GM04503 (cell line): ENCODE measurements around the gene ALDH1A1.

ENCODE experiments used
- DNase-seq: peaks from one replicate; pipeline ENCODE4 v3.0.0-alpha.2; 2012; ENCODE audit warnings: low read depth

ALDH1A1 gene

DNA sequence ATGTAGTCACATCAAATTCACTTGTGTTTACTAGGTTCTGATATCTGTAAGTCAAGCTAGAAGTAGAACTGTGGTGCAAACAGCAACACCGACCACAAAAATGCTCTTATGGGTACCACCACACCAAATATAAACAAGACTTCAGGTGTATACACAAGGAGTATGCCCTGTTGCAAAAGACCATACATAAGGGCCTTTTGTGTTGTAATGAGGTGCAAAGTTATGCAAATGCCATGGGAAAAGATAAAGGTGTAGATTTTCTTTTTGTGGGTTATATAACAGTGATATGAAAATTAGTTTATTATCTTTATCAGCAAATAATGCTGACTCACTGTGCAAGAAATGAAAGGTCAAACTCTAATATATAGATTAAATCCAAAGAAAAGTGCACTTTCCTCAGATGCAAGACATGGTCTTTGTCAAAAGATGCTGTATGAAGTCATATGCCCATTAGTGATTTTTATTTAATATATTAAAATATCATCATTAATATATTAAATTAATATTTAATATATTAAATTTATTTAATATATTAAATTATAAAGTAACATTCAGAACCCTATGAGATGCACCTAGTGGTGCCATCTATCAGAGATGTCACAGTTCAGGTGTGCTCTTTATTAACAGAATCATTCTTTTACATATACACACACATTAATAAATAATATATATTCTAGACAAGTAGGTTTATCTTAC, 26.7 kb upstream of the ALDH1A1 start:
- no peak for DNase-seq

DNA sequence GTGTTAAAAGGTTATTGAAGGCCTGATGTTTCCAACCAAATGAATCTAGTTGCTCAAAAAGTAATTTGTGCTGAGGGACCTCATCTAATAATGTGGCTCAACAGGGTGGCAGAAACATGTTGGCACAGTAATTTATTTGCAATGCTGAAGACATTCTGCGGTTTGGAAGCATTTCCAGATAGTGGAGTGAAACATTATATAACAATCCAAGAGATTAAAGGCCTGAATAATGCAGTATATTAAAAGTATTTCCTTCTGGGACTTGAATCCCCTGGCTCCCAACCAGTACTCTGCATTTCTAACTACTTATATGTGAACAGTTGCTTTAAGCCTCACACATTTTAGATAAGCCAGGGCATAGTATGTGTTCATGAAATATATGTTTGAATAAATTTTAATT, 25.9 kb upstream of the ALDH1A1 start:
- DNase-seq, result peak; percentile 34

DNA sequence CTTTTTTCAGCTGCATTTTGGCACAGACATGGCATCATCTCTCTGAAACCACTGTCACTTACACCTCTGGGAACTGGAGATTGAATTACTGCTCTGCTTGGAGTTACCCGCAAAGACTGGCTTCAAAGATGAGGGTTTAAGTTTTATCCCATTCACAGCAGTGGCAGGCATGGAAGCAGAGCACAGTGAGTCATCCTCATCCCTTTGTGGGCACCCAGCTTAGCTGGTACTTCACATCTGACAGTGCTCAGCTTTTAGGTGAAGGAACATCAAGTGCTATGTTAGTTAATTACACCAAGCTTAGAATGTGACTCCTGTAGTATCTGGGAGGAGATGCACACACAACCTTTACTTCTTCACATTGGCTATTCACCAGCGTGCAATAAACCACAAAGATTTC, 24.8 kb upstream of the ALDH1A1 start:
- no peak for DNase-seq

DNA sequence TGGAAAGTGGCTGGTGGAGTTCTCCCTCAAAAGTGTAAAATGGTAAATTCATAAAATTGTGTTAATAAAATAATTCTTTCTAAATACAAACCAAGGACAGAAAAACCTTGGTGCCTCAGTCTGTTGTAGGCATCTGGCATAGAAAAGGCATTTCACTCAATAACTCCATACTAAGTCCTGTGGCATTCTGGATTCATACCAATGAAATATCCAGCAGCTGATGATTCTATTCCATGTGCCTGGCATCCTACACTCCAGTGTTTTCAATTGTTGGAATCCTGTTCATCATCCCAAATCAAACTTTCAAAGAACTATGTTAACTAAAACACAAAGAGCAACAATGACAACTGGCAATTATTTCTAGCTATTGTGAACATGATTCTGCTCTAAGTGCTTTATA, 21.6 kb upstream of the ALDH1A1 start:
- no peak for DNase-seq

DNA sequence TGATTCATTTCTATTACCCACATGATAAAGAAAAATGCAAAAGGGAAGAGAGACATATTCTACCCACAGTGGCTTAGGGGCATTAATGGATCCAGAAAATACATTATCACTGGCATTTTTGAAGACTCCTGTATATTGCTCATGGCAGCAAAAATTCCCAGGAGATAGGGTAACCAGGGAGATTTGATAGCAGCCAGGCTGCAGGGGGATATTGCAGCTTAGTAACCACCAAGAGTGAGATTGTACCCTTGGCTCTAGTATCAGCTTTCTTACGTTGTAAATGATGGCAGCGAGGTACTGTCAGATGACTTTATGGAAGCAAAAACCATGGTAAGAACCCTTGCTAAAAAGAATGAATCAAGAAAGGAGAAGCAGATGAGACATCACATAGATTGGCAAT, 19.8 kb upstream of the ALDH1A1 start:
- no peak for DNase-seq

DNA sequence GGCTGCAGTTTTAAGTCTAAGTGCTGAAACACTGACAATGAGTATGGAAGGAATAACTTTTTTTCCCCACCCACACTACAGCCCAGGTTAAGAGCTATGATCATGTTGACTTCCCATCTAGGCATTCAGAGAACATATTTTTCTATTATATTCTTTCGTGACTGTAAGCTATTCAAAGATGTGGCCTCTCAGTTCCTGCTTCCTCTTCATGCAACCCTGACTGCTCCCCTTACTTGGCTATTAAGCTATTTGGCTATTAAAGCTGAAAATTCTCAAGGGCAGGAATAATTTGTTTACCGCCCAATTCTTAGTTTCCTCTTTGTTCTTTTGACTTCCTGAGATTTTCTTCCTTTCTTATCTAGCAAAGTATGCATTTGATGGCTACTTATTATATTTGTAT, 18.6 kb upstream of the ALDH1A1 start:
- DNase-seq, result no peak

DNA sequence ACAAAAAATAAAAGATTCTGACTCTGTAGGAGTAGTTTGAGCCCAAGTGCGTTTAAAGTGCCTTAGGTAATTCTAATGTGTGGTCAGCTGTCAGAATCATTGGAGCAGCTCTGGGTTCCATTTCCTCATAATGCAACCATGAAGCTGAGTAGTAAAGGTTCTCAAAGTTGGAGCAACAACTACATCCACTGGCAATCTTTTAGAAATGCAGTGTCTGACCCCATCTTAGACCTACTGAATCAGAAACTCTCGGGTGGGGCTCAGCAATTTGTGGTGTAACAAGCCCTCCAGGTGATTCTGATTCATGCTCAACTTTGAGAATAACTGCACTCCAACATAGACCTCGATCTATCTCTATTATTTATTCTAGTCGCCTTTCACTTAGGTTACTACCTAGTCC, 7.6 kb upstream of the ALDH1A1 start:
- DNase-seq, result no peak

DNA sequence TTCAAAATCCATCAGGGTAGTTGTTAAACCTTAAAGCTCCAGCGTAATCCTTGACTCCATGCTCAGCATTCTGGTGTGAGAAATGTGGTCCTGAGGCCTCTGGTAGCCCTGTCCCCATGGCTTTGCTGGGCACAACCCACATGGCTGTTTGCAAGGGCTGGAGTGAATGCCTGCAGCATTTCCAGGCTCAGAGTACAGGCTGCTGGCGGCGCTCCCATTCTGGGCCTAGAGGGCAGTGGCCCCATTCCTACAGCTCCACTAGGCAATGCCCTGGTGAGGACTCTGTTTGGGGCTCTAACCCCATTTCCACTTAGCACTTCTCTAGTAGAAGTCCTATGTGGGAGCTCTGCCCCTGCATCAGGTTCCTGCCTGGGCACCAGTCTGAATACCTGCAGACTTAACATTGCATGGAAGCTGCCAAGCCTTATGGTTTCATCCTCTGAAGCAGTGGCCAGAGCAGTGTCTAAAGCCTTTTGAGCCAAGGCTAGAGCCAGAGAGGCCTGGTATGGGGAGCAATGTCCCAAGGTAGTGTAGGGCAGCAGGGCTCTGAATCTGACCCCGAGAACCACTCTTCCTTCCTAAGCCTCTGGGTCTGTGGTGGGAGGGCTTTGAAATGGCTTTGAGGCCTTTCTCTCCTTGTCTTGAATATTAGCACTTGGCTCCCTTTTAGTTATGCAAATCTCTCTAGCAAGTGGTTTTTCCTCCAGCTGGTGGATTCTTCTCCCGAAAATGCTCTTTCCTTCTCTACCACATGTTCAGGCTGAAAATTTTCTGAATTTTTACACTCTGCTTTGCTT, 5.8 kb upstream of the ALDH1A1 start:
- DNase-seq, result no peak

DNA sequence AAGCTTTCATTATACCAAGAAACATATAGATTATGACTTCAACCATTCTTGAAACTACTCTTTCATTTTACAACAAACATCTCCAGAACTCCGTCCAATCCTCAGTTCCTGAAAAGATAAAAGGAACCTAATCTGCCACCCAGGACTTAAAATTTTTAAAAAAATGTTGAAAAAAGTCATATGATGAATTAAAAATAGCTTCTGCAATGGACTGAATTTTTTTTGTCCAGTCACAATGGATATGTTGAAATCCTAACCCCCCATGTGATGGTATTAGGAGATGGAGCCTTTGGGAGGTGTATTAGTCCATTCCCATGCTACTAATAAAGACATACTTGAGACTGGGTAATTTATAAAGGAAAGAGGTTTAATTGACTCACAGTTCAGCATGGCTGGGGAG, 2.7 kb upstream of the ALDH1A1 start:
- DNase-seq, result no peak

DNA sequence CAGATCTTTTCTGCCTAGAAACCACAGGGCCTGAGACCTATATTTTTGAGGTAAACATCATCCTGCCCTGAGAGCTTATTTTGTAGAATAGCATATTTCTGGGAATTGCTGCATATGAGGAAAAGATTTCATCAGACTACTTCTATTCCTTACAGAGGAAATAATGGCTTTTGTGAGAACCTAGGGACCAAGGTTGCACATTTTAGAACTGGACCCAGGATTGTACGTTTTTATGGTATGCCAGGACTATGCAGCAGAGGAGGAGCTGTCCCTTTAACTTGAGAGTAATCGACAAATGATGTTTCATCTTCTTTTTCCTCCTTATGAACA, 2.2 kb upstream of the ALDH1A1 start:
- DNase-seq, result no peak

DNA sequence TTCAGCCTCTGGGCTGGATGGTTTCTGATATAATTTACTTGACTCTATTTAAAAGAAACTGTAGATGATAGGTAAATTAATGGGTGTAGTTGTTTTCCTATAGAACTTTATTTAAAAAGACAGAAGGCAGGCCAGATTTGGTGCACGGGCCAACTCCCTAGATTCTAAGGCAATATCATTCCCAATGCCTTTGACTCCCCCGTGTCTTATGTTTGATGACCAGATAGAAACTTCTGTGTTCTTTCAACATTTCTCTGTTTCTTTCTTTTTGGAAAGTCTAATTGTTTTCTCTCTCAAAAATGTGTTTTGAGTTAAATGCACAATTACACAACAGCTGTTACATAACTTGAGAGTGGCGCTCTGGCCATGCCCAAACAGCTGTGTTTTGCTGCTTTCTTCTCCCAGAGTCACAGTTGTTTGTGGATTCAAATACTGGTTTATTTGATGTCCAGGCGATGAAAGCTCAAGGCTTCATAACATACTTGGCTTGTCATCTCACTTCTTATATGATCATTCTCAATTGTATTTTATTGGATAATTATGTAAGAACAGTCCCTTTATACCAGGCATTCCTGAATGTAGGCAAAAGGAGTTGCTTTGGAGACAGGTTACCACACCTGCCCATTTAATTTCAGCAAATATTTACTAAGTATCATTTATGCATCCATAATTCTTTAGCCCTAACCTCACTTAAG, 1.7 kb upstream of the ALDH1A1 start:
- DNase-seq, result peak; percentile 46

DNA sequence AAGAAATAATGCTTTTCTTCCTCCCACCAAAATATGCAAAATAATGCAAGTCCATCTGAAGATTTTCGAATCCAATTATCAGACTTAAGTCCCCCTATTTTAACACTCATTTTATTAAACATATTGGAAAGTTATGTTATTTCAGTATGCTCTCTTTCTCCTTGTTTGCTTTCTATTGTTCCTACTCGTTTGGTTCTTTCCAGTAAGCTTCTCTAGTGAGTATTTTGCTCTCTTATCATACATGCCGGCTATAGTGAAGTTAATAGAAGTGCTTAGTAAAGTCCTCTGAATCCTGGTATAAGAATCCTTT, 517 bp downstream of the ALDH1A1 start:
- no peak for DNase-seq

DNA sequence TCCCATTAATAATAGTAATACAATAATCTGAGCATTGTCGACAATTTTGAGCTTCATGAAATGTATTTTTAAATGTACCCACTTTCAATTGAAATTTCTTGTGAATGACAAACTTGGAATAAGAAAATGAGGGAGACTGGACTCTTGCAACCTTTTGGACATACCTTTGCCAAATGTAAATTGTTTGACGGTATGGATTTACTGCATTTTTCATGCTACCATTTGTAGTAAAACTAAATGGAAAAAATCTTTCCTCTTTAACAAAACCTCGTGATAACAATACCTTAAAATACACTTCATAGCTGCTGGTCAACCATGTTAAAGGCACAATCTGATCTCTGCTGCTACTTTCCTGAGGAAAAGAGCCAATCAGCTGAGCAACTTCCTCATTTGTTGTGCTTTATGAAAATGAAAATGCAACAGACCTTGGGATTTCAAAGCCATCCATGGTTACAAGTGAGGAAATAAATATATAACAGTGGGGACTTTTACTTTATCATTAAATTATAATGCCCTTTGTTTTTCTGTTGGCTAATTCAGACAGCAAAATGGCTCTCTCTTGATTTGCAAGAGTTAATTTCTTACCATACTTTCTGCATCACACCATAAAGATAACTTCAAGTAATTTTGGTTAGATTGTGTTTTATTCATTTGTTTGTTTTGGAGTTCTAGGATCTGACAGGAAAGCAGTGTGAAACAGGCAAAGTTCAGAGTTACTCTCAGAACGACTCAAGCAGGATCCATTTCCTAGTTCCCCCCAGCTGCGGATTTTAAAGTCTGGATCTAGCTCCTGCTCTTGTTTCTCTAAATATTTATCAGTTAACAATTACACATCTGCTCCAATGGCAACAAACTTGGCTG, 1.1 kb downstream of the ALDH1A1 start:
- DNase-seq, result no peak

DNA sequence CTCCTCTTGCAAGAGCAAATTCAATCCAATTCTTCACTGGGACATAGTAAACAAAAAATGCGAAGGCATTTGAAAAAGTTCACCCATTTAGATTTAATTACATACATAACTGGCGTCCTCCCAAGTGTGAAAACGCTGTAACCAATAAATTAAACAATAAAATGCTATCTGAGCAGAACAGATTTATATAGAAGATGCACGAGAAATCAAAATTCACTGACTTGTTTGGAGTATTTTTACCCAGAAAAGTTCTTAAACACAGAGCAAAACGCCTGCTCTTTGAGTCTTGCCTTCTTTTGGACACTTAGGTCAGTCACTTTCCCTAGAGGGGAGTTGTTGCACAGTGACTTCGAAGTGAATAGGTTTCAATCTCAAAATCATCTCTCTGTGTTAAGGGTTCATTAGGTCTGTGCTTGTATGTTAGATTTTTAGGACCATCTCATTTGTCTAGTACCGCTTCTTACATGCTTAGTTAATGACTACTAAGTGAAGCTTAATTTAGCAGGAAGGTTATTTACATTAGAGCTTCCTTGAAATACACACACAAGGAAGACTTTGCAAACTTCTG, 1.9 kb downstream of the ALDH1A1 start:
- no peak for DNase-seq

DNA sequence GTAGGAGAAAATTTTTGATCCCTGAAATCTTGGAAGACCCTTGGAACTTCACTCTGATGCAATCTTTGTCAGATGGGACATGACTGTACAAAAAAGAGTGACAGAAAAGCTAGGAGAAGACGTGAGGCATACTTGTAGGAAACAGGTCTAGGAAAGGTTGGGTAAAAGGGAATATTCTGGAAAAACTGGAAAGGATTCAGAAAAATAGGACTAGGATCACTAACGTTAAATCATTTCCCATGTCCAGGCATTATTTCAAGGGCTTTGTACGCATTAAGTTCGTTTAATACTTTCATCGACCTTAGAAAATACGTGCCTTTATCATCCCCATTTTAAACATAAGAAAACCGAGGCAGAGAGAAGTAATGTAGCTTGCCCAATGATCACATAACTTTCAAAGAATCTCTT, 2.9 kb downstream of the ALDH1A1 start:
- DNase-seq, result no peak

DNA sequence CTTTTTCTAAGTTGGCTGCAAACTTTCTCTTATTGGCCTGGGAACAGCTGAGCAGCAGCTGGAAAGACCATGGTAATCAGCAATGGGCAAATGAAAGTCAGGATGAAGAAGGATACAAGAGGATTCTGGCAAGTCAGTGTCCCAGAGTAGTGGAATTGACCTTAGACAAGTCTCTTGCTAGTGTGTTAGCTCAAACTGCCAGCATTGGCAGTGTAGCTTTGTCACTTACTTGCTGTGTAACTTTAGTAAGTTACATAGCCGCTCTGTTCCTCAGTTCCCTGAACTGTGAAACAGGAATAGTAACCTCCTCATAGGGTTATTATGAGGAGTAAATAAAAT, 3.6 kb downstream of the ALDH1A1 start:
- DNase-seq, result no peak

DNA sequence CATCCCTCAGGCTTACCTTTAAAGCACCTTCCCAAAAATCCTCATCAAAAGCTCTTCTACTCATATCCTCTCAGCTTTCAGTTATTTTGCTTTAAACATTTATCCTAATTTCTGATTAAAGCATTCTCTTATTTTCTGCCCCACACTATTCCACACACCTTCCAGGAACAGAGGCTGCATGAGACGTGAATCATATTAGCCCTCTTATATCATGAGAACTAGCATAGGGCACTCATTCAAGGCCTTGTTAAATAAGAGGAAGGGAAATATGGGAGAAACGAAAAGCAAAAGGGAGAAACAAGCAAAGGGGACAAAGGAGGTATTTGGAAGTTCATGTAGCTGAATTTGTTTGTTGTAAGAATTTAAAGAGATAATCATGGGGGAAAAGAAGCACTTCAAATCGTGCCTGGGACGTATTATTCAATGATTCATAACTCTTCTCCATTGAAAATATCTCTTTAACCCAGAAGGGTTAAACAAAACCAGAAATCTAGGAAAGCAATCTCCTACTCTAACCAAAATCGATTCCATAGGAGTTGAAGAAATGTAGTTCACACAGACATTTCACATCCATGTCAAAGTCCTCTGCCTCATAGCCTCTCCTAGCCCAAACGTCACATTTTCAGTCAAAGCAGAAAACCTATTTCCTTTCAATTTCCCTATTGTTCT, 4.1 kb downstream of the ALDH1A1 start:
- DNase-seq, result no peak

DNA sequence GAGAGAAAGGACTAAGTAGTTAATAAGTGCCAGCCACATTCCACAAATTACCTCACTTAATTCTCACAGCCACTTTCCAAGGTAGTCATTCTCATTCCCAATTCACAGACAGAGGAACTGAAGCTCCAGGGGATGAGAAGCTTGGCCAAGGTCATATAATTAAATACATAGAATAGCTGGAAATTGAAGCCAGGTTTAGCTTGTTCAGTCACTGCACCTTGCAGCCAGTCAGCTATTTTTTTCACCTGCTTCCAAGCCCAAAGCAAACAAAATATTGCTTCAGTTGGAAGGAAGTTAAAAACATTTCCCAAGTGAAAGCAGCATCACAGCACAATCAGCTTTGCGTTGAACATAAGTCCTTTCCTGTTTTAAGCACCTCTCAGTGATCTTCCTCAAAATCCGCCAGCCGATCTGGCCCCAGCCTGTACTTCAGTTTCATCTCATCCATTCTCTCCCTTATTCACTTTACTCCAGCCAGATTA, 4.8 kb downstream of the ALDH1A1 start:
- no peak for DNase-seq

DNA sequence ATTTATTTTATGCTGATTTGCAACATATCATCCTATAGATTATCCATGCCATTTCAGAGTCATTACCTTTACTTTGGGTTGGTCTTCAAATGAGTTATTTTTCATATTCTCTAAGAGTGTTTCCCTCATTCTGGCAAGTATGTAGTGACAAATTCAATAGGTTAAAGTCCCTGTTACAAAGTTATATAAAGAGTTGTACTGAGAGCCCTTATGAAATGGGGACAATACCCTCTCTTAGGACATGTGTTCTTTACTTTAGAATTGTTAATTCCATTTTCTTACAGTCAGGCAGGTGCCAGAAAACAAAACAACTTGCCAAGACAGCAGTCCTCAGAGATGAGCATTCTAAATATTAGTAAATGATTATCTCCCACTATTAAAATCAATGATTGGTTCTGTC, 6.0 kb downstream of the ALDH1A1 start:
- DNase-seq, result no peak

DNA sequence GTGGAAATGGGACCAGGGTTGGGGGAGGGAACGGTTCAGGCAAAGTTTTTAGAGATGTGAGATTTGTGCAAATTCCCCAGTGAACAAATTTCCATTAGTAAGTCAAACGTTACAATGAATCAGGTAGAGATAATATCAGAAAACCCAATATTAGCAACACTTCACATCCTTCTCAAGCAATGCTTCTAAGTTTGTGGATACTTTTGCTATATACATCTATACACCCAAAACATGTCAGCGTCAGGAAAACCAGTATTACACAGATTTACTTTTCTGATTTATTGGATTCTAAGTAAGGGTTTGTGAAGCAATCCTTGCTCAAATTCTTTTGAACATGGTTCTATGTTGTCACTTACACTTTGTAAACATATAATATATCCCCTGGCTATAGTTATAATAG, 6.5 kb downstream of the ALDH1A1 start:
- no peak for DNase-seq

DNA sequence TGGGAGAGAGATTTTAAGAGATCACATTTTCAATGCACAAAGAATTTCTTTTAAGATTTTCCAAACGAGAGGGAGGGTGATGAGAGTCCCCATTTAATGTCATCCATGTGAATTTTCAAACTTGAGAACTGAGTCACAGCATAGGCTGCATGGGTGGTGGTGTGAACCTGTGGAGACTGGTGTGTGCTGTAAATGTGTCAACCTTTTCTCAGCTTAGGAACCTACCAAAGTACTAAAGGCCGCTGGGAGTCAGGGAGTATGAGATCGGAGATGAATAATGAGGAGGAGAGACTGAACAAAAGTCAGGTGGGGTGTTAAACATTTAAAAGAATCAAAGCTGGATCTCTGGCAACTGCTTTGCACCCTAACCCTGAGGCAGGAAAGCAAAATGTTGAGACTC, 7.5 kb downstream of the ALDH1A1 start:
- DNase-seq, result no peak
